Measurements from ENCODE around the gene HSPBP1. TPM values are rescaled to one million over a fixed set of nuclear protein-coding genes. Genes with fewer than 3 reads are reported as not detected.

HSPBP1 gene
- polyA plus RNA-seq, 1 donor from 2014 or later: 61.1 TPM

DNA sequence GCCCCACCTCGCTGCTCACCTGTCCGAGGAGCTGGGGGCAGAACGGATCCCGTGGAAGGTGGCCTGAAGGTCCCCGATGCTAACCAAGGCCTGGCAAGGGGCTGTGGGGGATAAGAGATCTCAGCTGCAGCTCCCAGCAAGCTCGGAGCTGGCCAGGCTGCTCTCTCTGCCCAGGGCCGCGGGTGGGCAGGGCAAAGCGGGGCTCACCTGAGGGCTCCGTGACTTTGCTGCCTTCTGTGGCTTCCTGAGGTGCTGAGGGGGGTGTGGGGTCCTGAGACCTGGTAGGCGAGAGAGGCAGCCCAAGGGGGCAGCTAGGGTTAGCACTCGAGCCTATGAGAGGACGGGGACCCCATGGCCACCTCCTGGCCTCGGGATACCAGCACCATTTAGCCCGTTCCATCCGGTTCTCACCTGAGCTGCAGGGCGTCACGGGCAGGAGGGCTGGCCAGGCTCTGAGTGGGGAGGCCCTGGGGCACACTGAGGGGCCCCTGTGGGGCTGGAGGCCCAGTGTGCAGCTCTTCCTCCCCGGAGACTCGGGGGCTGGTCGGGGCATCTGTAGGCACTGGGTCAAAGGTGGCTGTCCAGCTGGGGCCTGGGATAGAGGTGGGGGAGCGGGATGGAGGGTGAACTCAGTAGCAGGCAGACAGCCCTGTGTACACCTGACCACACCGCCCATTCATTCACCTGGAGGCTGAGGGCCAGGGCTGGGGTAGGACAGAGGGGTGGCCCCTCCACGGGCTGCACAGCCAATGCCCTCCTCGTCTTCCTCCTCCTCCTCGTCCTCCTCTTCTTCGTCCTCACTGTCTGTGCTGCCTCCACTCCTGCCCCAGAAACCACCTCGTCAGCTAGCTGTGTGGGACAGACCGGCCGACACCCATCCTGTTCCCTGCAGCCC lies 48.3 kb downstream of the HSPBP1 start:
- no peaks in the 10 kb centered on the region for H3K9me3 ChIP-seq (ENCODE audit: low read length)
- H3K36me3 ChIP-seq (ENCODE audit: insufficient read depth, low read length): peaks cover 6% of the 10 kb centered on the region
- no peak overlapping the region for H3K4me2 ChIP-seq (ENCODE audit: low read length)
- no peak overlapping the region for H3K9ac ChIP-seq (ENCODE audit: low read length)
- H3F3A ChIP-seq (ENCODE audit: insufficient read depth, low read length, poor library complexity, severe bottlenecking): no peaks in the 10 kb centered on the region
- no peaks in the 10 kb centered on the region for H3K27me3 ChIP-seq (ENCODE audit: insufficient read depth, low read depth, low read length)
- H3K27ac ChIP-seq (ENCODE audit: low read length): no peak overlapping the region
- TF ChIP-seq, protein P1, sequence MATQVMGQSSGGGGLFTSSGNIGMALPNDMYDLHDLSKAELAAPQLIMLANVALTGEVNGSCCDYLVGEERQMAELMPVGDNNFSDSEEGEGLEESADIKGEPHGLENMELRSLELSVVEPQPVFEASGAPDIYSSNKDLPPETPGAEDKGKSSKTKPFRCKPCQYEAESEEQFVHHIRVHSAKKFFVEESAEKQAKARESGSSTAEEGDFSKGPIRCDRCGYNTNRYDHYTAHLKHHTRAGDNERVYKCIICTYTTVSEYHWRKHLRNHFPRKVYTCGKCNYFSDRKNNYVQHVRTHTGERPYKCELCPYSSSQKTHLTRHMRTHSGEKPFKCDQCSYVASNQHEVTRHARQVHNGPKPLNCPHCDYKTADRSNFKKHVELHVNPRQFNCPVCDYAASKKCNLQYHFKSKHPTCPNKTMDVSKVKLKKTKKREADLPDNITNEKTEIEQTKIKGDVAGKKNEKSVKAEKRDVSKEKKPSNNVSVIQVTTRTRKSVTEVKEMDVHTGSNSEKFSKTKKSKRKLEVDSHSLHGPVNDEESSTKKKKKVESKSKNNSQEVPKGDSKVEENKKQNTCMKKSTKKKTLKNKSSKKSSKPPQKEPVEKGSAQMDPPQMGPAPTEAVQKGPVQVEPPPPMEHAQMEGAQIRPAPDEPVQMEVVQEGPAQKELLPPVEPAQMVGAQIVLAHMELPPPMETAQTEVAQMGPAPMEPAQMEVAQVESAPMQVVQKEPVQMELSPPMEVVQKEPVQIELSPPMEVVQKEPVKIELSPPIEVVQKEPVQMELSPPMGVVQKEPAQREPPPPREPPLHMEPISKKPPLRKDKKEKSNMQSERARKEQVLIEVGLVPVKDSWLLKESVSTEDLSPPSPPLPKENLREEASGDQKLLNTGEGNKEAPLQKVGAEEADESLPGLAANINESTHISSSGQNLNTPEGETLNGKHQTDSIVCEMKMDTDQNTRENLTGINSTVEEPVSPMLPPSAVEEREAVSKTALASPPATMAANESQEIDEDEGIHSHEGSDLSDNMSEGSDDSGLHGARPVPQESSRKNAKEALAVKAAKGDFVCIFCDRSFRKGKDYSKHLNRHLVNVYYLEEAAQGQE (IDR thresholded peaks at IDR 0.05; ENCODE audit: borderline replicate concordance): no peak
- TF ChIP-seq POLR2AphosphoS5 (IDR thresholded peaks at IDR 0.05) (no peak), MXI1 (conservative IDR thresholded peaks at IDR 0.05; ENCODE audit: poor library complexity, severe bottlenecking) (no peak), EP300 (conservative IDR thresholded peaks at IDR 0.05; ENCODE audit: poor library complexity, severe bottlenecking) (no peak), SMC3 (conservative IDR thresholded peaks at IDR 0.05; ENCODE audit: poor library complexity) (no peak), RAD21 (conservative IDR thresholded peaks at IDR 0.05) (no peak), TAF1 (IDR thresholded peaks at IDR 0.05; ENCODE audit: low read depth) (no peak), EZH2 (IDR thresholded peaks at IDR 0.05; ENCODE audit: borderline replicate concordance, insufficient read depth, low read length, poor library complexity, severe bottlenecking) (no peak)
- TF ChIP-seq, protein P2, sequence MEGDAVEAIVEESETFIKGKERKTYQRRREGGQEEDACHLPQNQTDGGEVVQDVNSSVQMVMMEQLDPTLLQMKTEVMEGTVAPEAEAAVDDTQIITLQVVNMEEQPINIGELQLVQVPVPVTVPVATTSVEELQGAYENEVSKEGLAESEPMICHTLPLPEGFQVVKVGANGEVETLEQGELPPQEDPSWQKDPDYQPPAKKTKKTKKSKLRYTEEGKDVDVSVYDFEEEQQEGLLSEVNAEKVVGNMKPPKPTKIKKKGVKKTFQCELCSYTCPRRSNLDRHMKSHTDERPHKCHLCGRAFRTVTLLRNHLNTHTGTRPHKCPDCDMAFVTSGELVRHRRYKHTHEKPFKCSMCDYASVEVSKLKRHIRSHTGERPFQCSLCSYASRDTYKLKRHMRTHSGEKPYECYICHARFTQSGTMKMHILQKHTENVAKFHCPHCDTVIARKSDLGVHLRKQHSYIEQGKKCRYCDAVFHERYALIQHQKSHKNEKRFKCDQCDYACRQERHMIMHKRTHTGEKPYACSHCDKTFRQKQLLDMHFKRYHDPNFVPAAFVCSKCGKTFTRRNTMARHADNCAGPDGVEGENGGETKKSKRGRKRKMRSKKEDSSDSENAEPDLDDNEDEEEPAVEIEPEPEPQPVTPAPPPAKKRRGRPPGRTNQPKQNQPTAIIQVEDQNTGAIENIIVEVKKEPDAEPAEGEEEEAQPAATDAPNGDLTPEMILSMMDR (IDR thresholded peaks at IDR 0.05; ENCODE audit: poor library complexity, severe bottlenecking): no peak
- no peaks in the 10 kb centered on the region for H3K9me2 ChIP-seq (ENCODE audit: insufficient read depth, low read length)
- H4K20me1 ChIP-seq (ENCODE audit: insufficient read depth): no peaks in the 10 kb centered on the region
- H2AFZ ChIP-seq (ENCODE audit: low read depth, low read length): no peak overlapping the region
- no peak overlapping the region for H3K4me3 ChIP-seq (ENCODE audit: low read length)
- no peaks in the 10 kb centered on the region for H3K79me2 ChIP-seq (replicated peaks; ENCODE audit: insufficient read depth, low read length)

DNA sequence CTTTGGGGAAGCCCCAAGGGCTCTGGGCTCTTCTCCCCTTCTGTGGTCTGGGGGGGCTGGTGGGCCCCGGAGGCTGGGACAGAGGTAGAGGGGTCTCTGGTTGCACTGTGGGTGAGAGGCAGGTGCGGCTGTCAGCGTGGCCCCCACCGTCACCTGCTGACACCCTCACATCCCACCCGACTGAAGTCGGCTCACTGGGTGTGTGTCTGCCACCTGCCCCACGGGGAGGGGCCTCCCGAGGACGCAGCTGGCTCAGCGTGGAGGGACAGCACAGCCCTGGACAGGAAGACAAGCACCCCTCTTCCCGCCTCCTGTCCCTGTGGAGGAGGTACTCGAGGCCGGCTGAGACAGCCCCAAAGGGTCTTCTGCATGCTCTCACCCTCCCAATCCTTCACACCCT lies 49.1 kb downstream of the HSPBP1 start:
- Histone ChIP-seq H3K4me3 (ENCODE audit: low read length) (no peak overlapping the region), H3K9me3 (ENCODE audit: low read length) (no peaks in the 10 kb centered on the region), H3K9me2 (ENCODE audit: insufficient read depth, low read length) (no peaks in the 10 kb centered on the region), H3K79me2 (replicated peaks; ENCODE audit: insufficient read depth, low read length) (no peaks in the 10 kb centered on the region), H3F3A (ENCODE audit: insufficient read depth, low read length, poor library complexity, severe bottlenecking) (no peaks in the 10 kb centered on the region), H4K20me1 (ENCODE audit: insufficient read depth) (no peaks in the 10 kb centered on the region), H3K27ac (ENCODE audit: low read length) (no peak overlapping the region), H2AFZ (ENCODE audit: low read depth, low read length) (no peak overlapping the region), H3K4me2 (ENCODE audit: low read length) (no peak overlapping the region), H3K27me3 (ENCODE audit: insufficient read depth, low read depth, low read length) (no peaks in the 10 kb centered on the region), H3K36me3 (ENCODE audit: insufficient read depth, low read length) (no peaks in the 10 kb centered on the region), H3K9ac (ENCODE audit: low read length) (no peak overlapping the region)
- no peak for TF ChIP-seq SMC3 (conservative IDR thresholded peaks at IDR 0.05; ENCODE audit: poor library complexity)
- TF ChIP-seq EP300 (conservative IDR thresholded peaks at IDR 0.05; ENCODE audit: poor library complexity, severe bottlenecking): no peak
- TF ChIP-seq RAD21 (conservative IDR thresholded peaks at IDR 0.05): no peak
- TF ChIP-seq POLR2AphosphoS5 (IDR thresholded peaks at IDR 0.05): no peak
- TF ChIP-seq, protein P2 (IDR thresholded peaks at IDR 0.05; ENCODE audit: poor library complexity, severe bottlenecking): no peak
- TF ChIP-seq MXI1 (conservative IDR thresholded peaks at IDR 0.05; ENCODE audit: poor library complexity, severe bottlenecking): no peak
- TF ChIP-seq, protein P1 (IDR thresholded peaks at IDR 0.05; ENCODE audit: borderline replicate concordance): no peak
- TF ChIP-seq EZH2 (IDR thresholded peaks at IDR 0.05; ENCODE audit: borderline replicate concordance, insufficient read depth, low read length, poor library complexity, severe bottlenecking): no peak
- no peak for TF ChIP-seq TAF1 (IDR thresholded peaks at IDR 0.05; ENCODE audit: low read depth)

Data from neural cell (in vitro differentiated cells).